ENCODE data around the gene SMOC1. TPM values are rescaled to one million over a fixed set of nuclear protein-coding genes. Genes with fewer than 3 reads are reported as not detected.

Gene SMOC1
- 0.90 and 2.3 TPM in 2 replicates for total RNA-seq

GRCh38 chr14:69879175-69880043, at the start of gene SMOC1:
Gene SMOC1 (plus strand): TSS chr14:69879416. CDS start chr14:69879679, 263 bp downstream.
- peak; percentile 40 to 47 for DNase-seq (ENCODE audit: low read depth in 2 of 2)

DNA sequence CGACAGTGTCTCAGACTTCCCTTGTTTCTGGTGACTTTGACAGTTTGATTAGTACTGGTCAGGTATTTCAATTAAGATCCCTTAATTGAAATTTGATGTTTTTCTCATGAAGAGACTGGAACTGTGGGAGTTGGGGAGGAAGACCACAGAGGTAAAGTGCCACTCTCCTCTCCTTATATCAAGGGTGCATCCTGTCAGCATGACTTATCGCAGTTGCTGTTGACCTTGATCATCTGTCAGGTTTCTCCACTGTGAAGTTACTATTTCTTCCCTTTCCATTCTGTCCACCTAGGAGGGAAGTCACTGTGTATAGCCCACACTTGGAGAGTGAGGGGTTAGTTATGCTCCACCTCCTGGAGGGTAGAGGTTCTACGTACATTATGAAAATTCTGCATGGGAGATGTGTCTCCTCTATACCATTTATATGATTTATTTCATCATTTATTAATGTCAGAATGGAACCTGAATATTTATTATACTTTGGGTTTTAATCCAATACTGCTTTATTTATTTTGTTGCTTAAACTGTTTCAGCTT, 40.3 kb upstream of the SMOC1 start:
- DNase-seq (ENCODE audit: low read depth in 2 of 2), result no peak

- DNase-seq (ENCODE audit: low read depth in 2 of 2), result no peak
These were observed 39.6 kb upstream of the SMOC1 start for GRCh38 chr14:69839661-69840060.

DNA sequence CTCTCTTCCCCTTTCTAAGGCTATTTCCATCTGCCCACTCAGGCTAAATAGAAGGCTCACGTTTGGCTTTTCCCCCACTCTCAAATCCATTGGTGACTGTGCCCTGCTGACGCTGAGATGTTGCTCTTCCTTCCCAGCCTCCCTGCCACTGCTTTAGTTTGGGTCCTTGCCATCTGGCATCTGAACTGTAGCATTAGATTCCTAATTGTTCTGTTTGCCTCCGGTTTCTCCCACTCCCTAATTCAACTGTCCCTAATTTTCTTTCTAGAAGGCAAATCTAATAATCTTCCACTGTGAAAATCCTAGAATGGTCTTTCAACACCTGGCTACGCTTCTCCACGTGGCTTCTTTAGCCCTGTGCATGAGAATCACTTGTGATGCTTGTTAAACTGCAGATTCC, 37.6 kb upstream of the SMOC1 start:
- DNase-seq (ENCODE audit: low read depth in 2 of 2), result no peak

DNA sequence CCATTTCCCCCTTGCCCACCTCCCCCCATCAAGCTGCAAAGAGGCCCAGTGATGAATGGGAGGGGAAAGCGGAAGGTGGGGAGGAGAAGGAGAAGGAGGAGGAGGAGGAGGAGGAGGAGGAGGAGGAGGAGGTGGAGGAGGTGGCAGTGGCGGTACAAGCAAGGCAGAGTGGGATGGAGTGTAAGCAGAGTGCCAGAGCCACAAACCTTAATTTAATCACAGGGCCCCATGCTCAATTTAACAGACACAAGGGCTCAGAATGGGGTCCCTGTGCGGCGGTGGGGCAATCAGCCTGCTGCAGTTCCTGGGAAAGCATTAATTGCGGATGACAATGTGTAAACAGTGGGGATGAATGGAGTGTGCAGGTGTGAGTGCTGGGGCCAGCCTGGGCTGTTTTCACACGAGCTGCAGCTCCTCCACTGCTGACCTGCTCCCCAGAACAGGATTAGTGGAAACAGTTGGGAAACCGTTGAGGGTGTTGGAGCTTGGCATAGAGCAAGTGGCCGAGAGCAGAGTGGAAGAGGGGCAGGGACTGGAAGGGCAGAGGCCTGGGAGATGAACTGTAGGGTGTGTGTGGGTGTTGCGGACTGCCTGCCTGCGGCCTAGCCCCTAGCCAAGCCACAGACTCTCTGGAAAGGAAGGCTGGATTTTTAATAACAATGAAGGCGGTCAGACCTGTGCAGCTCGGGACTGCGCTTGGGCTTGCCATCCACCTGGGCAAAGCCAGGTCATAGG, 36.4 kb upstream of the SMOC1 start:
- no peak for DNase-seq (ENCODE audit: low read depth in 2 of 2)

DNA sequence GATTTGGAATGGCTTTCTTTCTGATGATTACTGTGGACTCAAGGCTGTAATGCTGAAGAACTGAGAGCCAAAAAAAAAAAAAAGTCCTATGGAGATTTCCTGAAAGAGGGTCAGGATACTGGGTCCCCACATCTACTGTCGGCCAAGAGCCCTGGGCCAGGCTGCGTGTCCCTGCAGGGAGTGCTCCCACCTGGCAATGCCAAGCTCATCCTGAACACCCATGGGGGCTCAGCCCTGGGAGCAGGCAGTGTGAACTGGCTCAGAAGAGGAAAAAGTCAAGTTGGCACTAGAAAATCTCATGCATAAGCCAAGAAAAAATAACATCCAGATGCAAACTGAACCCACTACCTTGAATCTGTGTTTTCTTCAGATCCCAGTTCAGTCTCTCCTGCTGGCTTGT, 35.0 kb upstream of the SMOC1 start:
- no peak for DNase-seq (ENCODE audit: low read depth in 2 of 2)

GRCh38 chr14:69845050-69845581, 34.1 kb upstream of the SMOC1 start:
- no peak for DNase-seq (ENCODE audit: low read depth in 2 of 2)

DNA sequence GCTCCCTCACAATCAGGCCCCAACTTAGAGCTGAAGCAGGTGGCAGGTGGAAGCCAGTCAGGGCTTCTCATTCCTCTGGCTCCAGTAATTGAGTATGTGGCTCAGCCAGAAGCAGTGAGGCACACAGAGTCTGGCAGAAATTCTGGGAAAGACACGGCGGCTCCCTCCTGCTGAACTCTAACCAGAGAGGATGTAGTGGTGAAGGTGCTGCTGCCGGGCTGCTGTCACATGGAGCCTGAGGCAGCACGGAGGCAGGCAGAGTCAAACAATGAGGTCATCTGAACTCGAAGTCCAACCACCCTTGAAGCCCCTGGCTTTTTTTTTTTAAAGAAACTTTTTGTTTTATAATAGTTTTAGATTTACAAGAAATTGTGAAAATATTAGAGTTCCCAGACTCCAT, 33.4 kb upstream of the SMOC1 start:
- no peak for DNase-seq (ENCODE audit: low read depth in 2 of 2)

DNA sequence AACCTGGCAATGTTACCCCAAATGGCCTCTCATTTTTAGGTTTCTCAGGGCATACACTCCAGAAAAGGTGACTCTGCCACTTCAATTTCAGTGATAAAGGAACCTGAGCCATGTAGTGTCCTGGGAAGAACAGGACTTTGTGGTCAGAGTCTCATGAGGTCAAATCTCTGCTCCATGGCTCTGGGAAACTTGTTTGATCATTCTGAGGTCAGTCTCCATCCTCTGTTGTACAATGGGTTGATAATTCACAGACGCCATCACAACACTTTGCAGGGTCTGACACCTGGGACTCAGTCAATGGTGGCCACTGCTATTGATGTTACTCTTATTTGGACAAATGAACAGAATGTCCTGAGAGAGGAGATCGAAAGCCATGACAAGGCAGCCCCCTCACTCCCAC, 31.1 kb upstream of the SMOC1 start:
- no peak for DNase-seq (ENCODE audit: low read depth in 2 of 2)

DNA sequence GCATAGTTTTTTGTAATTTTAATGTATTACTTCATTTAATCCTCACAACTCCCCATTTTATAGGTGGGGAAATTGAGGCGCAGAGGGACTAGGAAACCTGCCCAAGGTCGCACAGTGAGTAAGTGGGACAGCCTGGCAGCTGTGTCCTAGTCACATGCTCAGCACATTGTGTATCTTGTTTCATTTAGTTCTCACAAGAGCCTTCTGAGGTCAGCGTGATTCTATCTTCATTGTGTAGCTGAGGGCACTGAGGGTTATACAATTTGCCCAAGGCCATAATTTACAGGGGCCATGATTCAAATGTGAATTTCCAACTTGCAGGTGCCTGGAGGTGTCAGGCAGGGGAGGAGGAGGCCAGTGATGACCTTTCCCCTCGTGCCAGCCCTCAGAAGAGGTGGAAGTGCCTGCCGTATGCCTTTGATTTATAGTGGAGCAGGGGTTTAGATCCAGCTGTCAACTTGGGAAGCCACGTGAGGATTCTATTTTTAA, 30.3 kb upstream of the SMOC1 start:
- DNase-seq (ENCODE audit: low read depth in 2 of 2), result no peak

DNA sequence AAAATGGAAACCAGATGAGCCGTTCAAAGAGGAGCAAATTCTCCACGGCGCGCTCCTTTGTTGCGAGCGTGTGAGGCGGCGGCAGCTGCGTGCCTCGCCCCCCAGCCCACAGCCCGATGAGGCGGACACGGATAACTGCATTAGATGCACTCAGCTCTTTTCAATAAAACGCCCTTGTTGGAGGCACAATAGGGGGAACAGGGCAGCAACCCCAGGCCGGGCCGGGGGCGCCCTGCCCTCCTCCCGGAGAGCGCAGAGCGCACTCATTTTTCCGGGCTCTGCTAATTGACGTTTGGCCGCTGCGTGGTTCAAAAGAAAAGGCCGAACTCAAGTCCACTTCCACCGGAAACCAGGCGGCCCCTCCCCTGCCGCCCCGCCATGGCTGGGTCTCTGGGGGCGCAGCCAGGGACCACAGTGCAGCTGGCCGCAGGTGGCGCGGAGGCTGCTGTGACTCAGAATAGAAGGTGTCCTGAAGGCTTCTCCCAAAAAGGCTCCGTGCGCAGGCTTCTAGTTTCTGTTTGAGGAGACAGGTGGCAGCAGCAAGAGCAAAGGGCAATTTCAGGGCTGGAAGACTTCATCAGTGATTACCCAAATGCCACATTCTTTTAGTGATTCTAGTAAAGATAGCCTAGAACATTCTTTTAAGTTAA, 29.0 kb upstream of the SMOC1 start:
- no peak for DNase-seq (ENCODE audit: low read depth in 2 of 2)

DNA sequence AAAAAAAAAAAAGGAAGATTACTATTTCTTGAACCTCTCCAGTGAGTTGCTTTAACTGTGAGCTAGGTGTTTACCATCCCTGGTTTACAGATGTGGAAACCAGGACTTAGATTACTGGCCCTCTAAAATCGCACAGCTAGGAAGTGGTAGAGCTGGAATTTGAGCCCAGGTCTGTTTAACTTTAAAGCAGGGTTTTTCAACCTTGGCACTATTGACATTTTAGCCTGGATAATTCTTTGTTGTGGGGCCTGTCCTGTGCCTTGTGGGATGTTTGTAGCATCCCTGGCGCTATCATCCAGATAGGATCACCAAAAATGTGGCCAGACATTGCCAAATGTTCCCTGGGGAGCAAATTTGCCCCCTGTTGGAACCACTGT, 28.5 kb upstream of the SMOC1 start:
- no peak for DNase-seq (ENCODE audit: low read depth in 2 of 2)

GRCh38 chr14:69852531-69853321, 26.5 kb upstream of the SMOC1 start:
- DNase-seq (ENCODE audit: low read depth in 2 of 2), result no peak

GRCh38 chr14:69853774-69854173, 25.4 kb upstream of the SMOC1 start:
- no peak for DNase-seq (ENCODE audit: low read depth in 2 of 2)

DNA sequence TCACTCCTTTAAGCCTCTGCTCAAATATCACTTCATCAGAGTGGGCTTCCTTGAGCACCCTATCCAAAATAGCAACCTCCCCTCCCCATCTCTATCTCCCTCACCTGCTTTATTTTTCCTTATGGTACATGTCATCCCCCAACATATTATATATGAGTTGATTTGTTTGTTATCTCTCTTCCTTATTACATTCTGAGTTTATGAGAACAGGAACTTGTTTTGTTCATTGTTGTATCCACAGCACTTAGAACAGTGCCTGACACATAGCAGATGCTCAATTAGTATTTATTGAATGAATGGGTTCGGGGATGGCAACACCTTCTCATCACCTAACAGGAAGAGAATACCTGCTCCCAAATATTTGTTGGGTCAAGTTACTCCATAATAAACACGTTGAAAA, 24.6 kb upstream of the SMOC1 start:
- no peak for DNase-seq (ENCODE audit: low read depth in 2 of 2)

DNA sequence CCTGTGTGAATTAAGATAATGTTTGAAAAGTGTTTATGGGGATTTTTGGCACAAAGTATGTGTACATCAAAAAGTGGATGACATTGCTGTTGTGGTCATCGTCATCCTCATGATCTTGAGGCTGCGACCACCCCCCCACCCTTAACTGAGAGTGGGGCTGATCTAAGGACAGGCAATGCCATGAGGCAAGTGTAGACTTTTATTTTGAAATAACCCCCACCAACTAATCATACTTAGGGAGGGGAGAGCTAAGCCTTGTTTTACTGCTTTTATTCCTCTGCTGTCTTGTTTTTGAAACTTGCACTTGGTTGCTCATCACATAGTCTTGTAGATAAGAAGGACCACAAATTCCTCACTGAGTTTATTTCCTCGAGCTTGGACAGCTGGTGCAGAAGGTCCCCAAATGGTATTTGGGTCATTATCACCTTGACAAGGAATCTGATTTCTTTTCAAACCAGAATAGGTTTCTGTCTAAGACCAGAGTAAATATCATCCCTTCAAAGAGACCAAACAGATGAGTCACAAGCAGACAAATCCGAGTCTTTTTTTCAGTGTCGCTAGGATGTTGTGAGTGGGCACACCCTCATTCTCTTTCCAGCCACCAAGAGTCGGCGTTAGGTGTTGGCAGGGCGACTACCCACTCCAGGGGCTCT, 23.9 kb upstream of the SMOC1 start:
- no peak for DNase-seq (ENCODE audit: low read depth in 2 of 2)

GRCh38 chr14:69858801-69859200, 20.4 kb upstream of the SMOC1 start:
- DNase-seq (ENCODE audit: low read depth in 2 of 2), result no peak

GRCh38 chr14:69859591-69859990, 19.6 kb upstream of the SMOC1 start:
- DNase-seq (ENCODE audit: low read depth in 2 of 2), result no peak

- no peak for DNase-seq (ENCODE audit: low read depth in 2 of 2)
These were observed 19.0 kb upstream of the SMOC1 start for GRCh38 chr14:69860221-69860620.

DNA sequence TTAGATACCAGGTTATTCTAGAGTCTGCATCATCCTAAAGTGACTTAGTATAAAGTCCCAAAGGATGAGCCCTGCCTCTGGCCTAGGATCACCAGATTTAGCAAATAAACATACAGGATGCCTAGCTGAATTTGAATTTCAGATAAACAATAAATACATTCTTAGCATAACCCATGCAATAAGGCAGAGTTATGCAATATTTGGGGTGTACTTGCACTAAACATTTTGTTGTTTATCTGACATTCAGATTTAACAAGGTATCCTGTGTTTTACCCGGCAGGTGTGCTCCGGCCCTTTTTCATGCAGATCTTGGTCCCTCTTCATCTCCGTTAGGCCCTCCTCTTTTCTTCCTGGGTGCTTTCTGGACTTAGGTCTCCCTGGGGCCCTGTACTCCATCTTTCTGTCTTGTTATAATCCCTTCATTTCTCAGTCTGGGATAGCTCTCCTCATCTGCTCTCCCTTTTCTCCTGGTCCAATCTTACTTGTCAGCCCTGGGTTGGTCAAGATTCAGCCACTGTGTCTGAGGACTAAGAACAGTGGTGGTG, 18.1 kb upstream of the SMOC1 start:
- DNase-seq (ENCODE audit: low read depth in 2 of 2), result no peak
